Keratinocyte (primary cell): ENCODE measurements around the gene TNS3. TPM values are rescaled to one million over a fixed set of nuclear protein-coding genes. Genes with fewer than 3 reads are reported as not detected.

Source experiments
- DNase-seq: peaks from one replicate; pipeline ENCODE4 v3.0.0-alpha.2; 2011; ENCODE audit warnings: low read depth, missing footprints, low spot score
- FAIRE-seq: peaks from 2 replicates; lab custom pipeline; 2011; peaks lifted over from hg19 to GRCh38; lab: Jason Lieb, UNC
- H2AFZ ChIP-seq: 2 replicates; pipeline ENCODE4 v1.6.0; 2012; ENCODE audit warnings: low read length, control low read depth, inconsistent platforms; ENCODE audit not compliant: control insufficient read depth
- H3K27ac ChIP-seq: 2 replicates; pipeline ENCODE4 v1.5.1; 2011; ENCODE audit warnings: low read length; ENCODE audit not compliant: control insufficient read depth, insufficient read depth
- H3K27me3 ChIP-seq: 3 replicates; pipeline ENCODE4 v1.6.0; 2011; ENCODE audit warnings: low read length; ENCODE audit not compliant: control insufficient read depth, insufficient read depth; ENCODE audit errors: extremely low read depth
- H3K36me3 ChIP-seq, 2 experiments: 2 replicates in 1 of 2; 3 replicates in 1 of 2; pipeline ENCODE4 v1.5.1; 2011; ENCODE audit warnings: low read length in 2 of 2, mild to moderate bottlenecking in 1 of 2; ENCODE audit not compliant: control insufficient read depth in 2 of 2, insufficient read depth in 2 of 2; ENCODE audit errors: extremely low read depth in 1 of 2
- H3K4me1 ChIP-seq: 3 replicates; pipeline ENCODE4 v1.5.1; 2011; ENCODE audit warnings: low read length; ENCODE audit not compliant: control insufficient read depth, insufficient read depth; ENCODE audit errors: extremely low read depth
- H3K4me2 ChIP-seq: 3 replicates; pipeline ENCODE4 v1.6.0; 2011; ENCODE audit warnings: low read depth, low read length; ENCODE audit not compliant: control insufficient read depth, insufficient read depth; ENCODE audit errors: extremely low read depth
- H3K4me3 ChIP-seq, 3 experiments: fragments of 200-600 bp in 1 of 3; sonication (generic) in 1 of 3; 2 replicates in 2 of 3; 3 replicates in 1 of 3; pipeline ENCODE4 v1.5.1; 2011 to 2016; ENCODE audit warnings: low read length in 3 of 3, mild to moderate bottlenecking in 3 of 3, control low read depth in 2 of 3, inconsistent platforms in 1 of 3, low read depth in 1 of 3, mixed read lengths in 1 of 3, mixed run types in 1 of 3, moderate library complexity in 1 of 3; ENCODE audit not compliant: control insufficient read depth in 2 of 3, insufficient read depth in 2 of 3; ENCODE audit errors: extremely low read depth in 1 of 3
- H3K79me2 ChIP-seq: 2 replicates; pipeline ENCODE4 v1.6.0; 2012; ENCODE audit warnings: low read length; ENCODE audit not compliant: control insufficient read depth, insufficient read depth
- H3K9ac ChIP-seq: 3 replicates; pipeline ENCODE4 v1.6.0; 2011; ENCODE audit warnings: low read length; ENCODE audit not compliant: control insufficient read depth, insufficient read depth; ENCODE audit errors: extremely low read depth
- H3K9me1 ChIP-seq: 3 replicates; pipeline ENCODE4 v1.6.0; 2011; ENCODE audit warnings: low read length; ENCODE audit not compliant: control insufficient read depth, insufficient read depth; ENCODE audit errors: extremely low read depth
- H3K9me3 ChIP-seq: 2 replicates; pipeline ENCODE4 v1.5.1; 2012; ENCODE audit warnings: low read depth, low read length; ENCODE audit not compliant: control insufficient read depth
- H4K20me1 ChIP-seq: 3 replicates; pipeline ENCODE4 v1.6.0; 2011; ENCODE audit warnings: low read length; ENCODE audit not compliant: control insufficient read depth, insufficient read depth; ENCODE audit errors: extremely low read depth
- EZH2 ChIP-seq: IDR thresholded peaks from one replicate; pipeline ENCODE4 v1.6.1; 2012; ENCODE audit warnings: inconsistent platforms, mild to moderate bottlenecking, low read length, moderate library complexity
- dilution Hi-C: fragments of 300-500 bp; cut with MboI; formaldehyde crosslinking; loops from one replicate; pipeline ENCODE4 v1.7.0; 2020; ENCODE audit warnings: low sequenced_read_pairs; ENCODE audit not compliant: extremely low pct_ligation_motif_present
- polyA plus RNA-seq, 5 experiments: library from polyadenylated mRNA; depleted of rRNA in 3 of 5; stranded (reverse) in 3 of 5; stranded (forward) in 1 of 5; unstranded in 1 of 5; fragments of >200 nt; gene quantifications; 1 replicate in 1 of 5; 2 replicates in 3 of 5; 3 replicates in 1 of 5; pipeline versions ENCODE4 v1.2.1 to v1.2.3, GENCODE V29; 2011 to 2012; ENCODE audit warnings: missing spikeins in 2 of 5, low read depth in 1 of 5, low replicate concordance in 1 of 5
- TF ChIP-seq, protein P1 (sequence below), 3 experiments: IDR thresholded peaks in 1 of 3; conservative IDR thresholded peaks in 1 of 3; optimal IDR thresholded peaks in 1 of 3; 2 replicates in 2 of 3; 3 replicates in 1 of 3; pipeline versions ENCODE3 to v1.5.1; 2011; ENCODE audit warnings: low read length in 3 of 3, mild to moderate bottlenecking in 3 of 3, moderate library complexity in 2 of 3, control low read depth in 1 of 3, inconsistent platforms in 1 of 3; ENCODE audit not compliant: insufficient read depth in 2 of 3; ENCODE audit errors: extremely low read depth in 1 of 3

Gene TNS3
- polyA plus RNA-seq, 1 donor (not counting 4 experiments of a cell fraction or from before 2014, with no cell fraction given) = 3.9 TPM

- no peaks in the 10 kb centered on the region for H3K9me3 ChIP-seq
- no peak overlapping the region for H3K9ac ChIP-seq
- H3K4me1 ChIP-seq = no peaks in the 10 kb centered on the region
- DNase-seq (no peak), FAIRE-seq (no peak)
- H3K9me1 ChIP-seq = no peaks in the 10 kb centered on the region
- H3K79me2 ChIP-seq = no peaks in the 10 kb centered on the region
- H3K4me2 ChIP-seq = no peak overlapping the region
- no peak overlapping the region for H3K27ac ChIP-seq
- dilution Hi-C loops = no loop called here
- TF ChIP-seq EZH2 = no peak
- TF ChIP-seq, protein P1, sequence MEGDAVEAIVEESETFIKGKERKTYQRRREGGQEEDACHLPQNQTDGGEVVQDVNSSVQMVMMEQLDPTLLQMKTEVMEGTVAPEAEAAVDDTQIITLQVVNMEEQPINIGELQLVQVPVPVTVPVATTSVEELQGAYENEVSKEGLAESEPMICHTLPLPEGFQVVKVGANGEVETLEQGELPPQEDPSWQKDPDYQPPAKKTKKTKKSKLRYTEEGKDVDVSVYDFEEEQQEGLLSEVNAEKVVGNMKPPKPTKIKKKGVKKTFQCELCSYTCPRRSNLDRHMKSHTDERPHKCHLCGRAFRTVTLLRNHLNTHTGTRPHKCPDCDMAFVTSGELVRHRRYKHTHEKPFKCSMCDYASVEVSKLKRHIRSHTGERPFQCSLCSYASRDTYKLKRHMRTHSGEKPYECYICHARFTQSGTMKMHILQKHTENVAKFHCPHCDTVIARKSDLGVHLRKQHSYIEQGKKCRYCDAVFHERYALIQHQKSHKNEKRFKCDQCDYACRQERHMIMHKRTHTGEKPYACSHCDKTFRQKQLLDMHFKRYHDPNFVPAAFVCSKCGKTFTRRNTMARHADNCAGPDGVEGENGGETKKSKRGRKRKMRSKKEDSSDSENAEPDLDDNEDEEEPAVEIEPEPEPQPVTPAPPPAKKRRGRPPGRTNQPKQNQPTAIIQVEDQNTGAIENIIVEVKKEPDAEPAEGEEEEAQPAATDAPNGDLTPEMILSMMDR (optimal IDR thresholded peaks at IDR 0.05 in 1 of 3, IDR thresholded peaks at IDR 0.05 in 1 of 3, conservative IDR thresholded peaks at IDR 0.05 in 1 of 3; ENCODE audit: extremely low read depth in 1 of 3, insufficient read depth in 2 of 3, low read length in 3 of 3) = no peak
- no peak overlapping the region for H2AFZ ChIP-seq
- H3K36me3 ChIP-seq = no peaks in the 10 kb centered on the region
- H3K4me3 ChIP-seq = no peak overlapping the region
- peaks cover 13% of the 10 kb centered on the region for H3K27me3 ChIP-seq
- no peaks in the 10 kb centered on the region for H4K20me1 ChIP-seq
Measured at GRCh38 chr7:47241112-47242065, 340.5 kb downstream of the TNS3 start.

DNA sequence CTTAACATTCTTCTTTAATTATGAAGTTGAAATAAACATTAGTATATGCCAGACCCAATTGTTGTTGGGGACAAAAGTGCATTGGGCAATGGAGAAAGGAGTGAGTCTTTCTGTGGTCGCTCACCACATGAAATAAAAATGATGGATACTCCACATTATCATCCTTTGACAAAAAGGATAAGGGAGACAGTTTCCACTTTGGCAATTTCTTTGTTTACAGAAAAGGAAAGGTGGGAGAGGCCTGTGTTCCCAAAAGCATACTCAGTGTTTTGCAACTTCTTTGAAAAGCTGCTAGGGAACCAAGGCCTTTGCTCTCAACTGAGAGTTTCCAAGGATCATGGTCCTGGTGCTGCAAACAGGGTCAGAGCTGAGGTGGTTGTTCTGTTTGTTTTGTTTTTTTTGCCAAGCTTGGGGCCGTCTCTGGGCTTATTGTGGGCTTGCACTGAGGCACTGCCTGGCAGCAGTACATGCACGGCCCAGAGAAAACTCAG is 341.9 kb downstream of the TNS3 start:
- Histone ChIP-seq H3K27me3 (peaks cover 10% of the 10 kb centered on the region), H3K9me1 (no peaks in the 10 kb centered on the region), H4K20me1 (no peaks in the 10 kb centered on the region), H3K27ac (no peak overlapping the region), H3K4me1 (no peaks in the 10 kb centered on the region), H2AFZ (no peak overlapping the region), H3K79me2 (no peaks in the 10 kb centered on the region), H3K4me3 (no peak overlapping the region), H3K9ac (no peak overlapping the region), H3K4me2 (no peak overlapping the region), H3K36me3 (no peaks in the 10 kb centered on the region), H3K9me3 (no peaks in the 10 kb centered on the region)
- no peak for TF ChIP-seq EZH2
- TF ChIP-seq, protein P1 (optimal IDR thresholded peaks at IDR 0.05 in 1 of 3, IDR thresholded peaks at IDR 0.05 in 1 of 3, conservative IDR thresholded peaks at IDR 0.05 in 1 of 3; ENCODE audit: extremely low read depth in 1 of 3, insufficient read depth in 2 of 3, low read length in 3 of 3) = no peak
- no peak for FAIRE-seq
- DNase-seq = no peak
- dilution Hi-C loops = no loop called here
